HepG2 (cell line): ENCODE results near the gene CCS. TPM values are rescaled to one million over a fixed set of nuclear protein-coding genes. Genes with fewer than 3 reads are reported as not detected.

Source experiments
- ATAC-seq: fragments of 200-7000 bp; cut with Tn5 transposase; 3 replicates; pipeline ENCODE4 v1.9.1; 2020; ENCODE audit warnings: mild to moderate bottlenecking, moderate library complexity
- BruUV-seq: library from RNA; stranded (reverse); fragments of 400-500 nt; replicated peaks from 2 replicates; lab custom pipeline; 2021; lab: Mats Ljungman, UMichigan
- CTCF ChIA-PET: fragments of 300-600 bp; formaldehyde crosslinking; extraction: SDS; loops from one replicate; lab custom pipeline; 2021; ENCODE audit warnings: low total read pairs, inconsistent platforms, low intra/inter-chr PET ratio; lab: Yijun Ruan, JAX
- POLR2A ChIA-PET: fragments of 350-600 bp; sonication (Branson Sonifier 250); formaldehyde crosslinking; loops from one replicate; lab custom pipeline; 2020; ENCODE audit warnings: antibody characterized with exemption, inconsistent platforms; lab: Yijun Ruan, JAX
- DNase-seq: peaks from one replicate; pipeline ENCODE4 v3.0.0-alpha.2; 2015; ENCODE audit warnings: low spot score
- FAIRE-seq: peaks from 3 replicates; lab custom pipeline; 2011; peaks lifted over from hg19 to GRCh38; lab: Jason Lieb, UNC
- H2AFZ ChIP-seq: one replicate; pipeline ENCODE4 v1.6.1; 2011; ENCODE audit warnings: low read length, inconsistent platforms
- H3K27ac ChIP-seq: fragments of 300-600 bp; 3 replicates; pipeline ENCODE4 v1.8.0; 2011; ENCODE audit warnings: mixed run types, mild to moderate bottlenecking, mixed read lengths, low read length, inconsistent platforms; ENCODE audit not compliant: insufficient read depth; ENCODE audit errors: extremely low read length
- H3K27me3 ChIP-seq, 2 experiments: fragments of 200-600 bp in 1 of 2; 2 replicates in 1 of 2; 3 replicates in 1 of 2; pipeline versions ENCODE4 v1.6.0 to v1.8.0; 2011; ENCODE audit warnings: low read length in 2 of 2, mild to moderate bottlenecking in 2 of 2, moderate library complexity in 2 of 2, inconsistent platforms in 1 of 2; ENCODE audit not compliant: insufficient read depth in 2 of 2, control insufficient read depth in 1 of 2
- H3K36me3 ChIP-seq, 2 experiments: fragments of 200-600 bp in 1 of 2; replicated peaks in 1 of 2; 2 replicates in 1 of 2; 3 replicates in 1 of 2; pipeline versions ENCODE4 v1.5.1 to v1.8.0; 2011; ENCODE audit warnings: low read length in 2 of 2, inconsistent platforms in 1 of 2; ENCODE audit not compliant: insufficient read depth in 2 of 2, control insufficient read depth in 1 of 2
- H3K4me1 ChIP-seq: 2 replicates; pipeline ENCODE4 v1.5.1; 2012; ENCODE audit warnings: low read length, inconsistent platforms; ENCODE audit not compliant: insufficient read depth
- H3K4me2 ChIP-seq: 2 replicates; pipeline ENCODE4 v1.6.0; 2011; ENCODE audit warnings: low read depth, low read length, inconsistent platforms
- H3K4me3 ChIP-seq, 3 experiments: fragments of 200-600 bp in 1 of 3; sonication (generic), shearing (Covaris generic) in 1 of 3; replicated peaks in 1 of 3; 2 replicates each; pipeline ENCODE4 v1.5.1; 2011 to 2016; ENCODE audit warnings: low read length in 3 of 3, inconsistent platforms in 2 of 3, low read depth in 2 of 3, mild to moderate bottlenecking in 2 of 3, control low read depth in 1 of 3, mixed read lengths in 1 of 3; ENCODE audit not compliant: insufficient read depth in 1 of 3
- H3K79me2 ChIP-seq: one replicate; pipeline ENCODE4 v1.6.1; 2011; ENCODE audit warnings: low read length, inconsistent platforms; ENCODE audit not compliant: insufficient read depth
- H3K9ac ChIP-seq: 2 replicates; pipeline ENCODE4 v1.6.0; 2011; ENCODE audit warnings: mild to moderate bottlenecking, low read depth, low read length, inconsistent platforms; ENCODE audit not compliant: insufficient read depth
- H3K9me3 ChIP-seq: 2 replicates; pipeline ENCODE4 v1.5.1; 2012; ENCODE audit warnings: mild to moderate bottlenecking, low read length
- H4K20me1 ChIP-seq: 2 replicates; pipeline ENCODE4 v1.6.0; 2011; ENCODE audit warnings: inconsistent platforms, mild to moderate bottlenecking, low read length, moderate library complexity; ENCODE audit not compliant: insufficient read depth
- GPBP1L1 ChIP-seq: sonication (generic); formaldehyde crosslinking; IDR thresholded peaks from 2 replicates; pipeline ENCODE4 v1.5.0; 2020; ENCODE audit warnings: mild to moderate bottlenecking, missing genetic modification reagents
- MAFK ChIP-seq, 2 experiments: IDR thresholded peaks in 1 of 2; conservative IDR thresholded peaks in 1 of 2; 2 replicates each; pipeline ENCODE4 v1.6.1; 2011; ENCODE audit warnings: improper control_type of control experiment in 2 of 2, low read length in 2 of 2
- SP5 ChIP-seq: IDR thresholded peaks from 2 replicates; pipeline ENCODE4 v1.6.1; 2016; ENCODE audit warnings: low read depth, borderline replicate concordance
- ZMAT3 ChIP-seq: sonication (generic); formaldehyde crosslinking; conservative IDR thresholded peaks from 2 replicates; pipeline ENCODE4 v1.7.0; 2021; ENCODE audit warnings: missing genetic modification reagents
- ZMYM3 ChIP-seq: sonication (generic); formaldehyde crosslinking; IDR thresholded peaks from 2 replicates; pipeline ENCODE4 v1.5.1; 2020; ENCODE audit warnings: mild to moderate bottlenecking, missing genetic modification reagents
- WGBS: methylation state at CpG from one replicate; pipeline ENCODE4 v1.1.6; 2017; ENCODE audit warnings: low lambda C conversion rate; 5-methylcytosine and 5-hydroxymethylcytosine counted together
- in situ Hi-C: cut with HindIII; loops from 2 replicates; pipeline ENCODE4 v1.10.0; 2017; ENCODE audit warnings: low pct_unique_long_range_greater_than_20kb; ENCODE audit not compliant: extremely low pct_ligation_motif_present
- intact Hi-C: fragments of 100-400 bp; cut with micrococcal nuclease; formaldehyde crosslinking; loops from one replicate; pipeline ENCODE4 v1.10.0; 2022; ENCODE audit not compliant: unreplicated experiment
- polyA plus RNA-seq, 8 experiments: library from polyadenylated mRNA; depleted of rRNA in 3 of 8; stranded (reverse) in 7 of 8; unstranded in 1 of 8; fragments of >200 nt; fragmentation: Illumina TruSeq in 4 of 8; extraction: Trizol in 4 of 8; gene quantifications; 2 replicates each; pipeline versions ENCODE4 v1.2.1 to v1.2.3, GENCODE V29; 2011 to 2016; ENCODE audit warnings: low read depth in 4 of 8, missing spikeins in 1 of 8, mixed read lengths in 1 of 8; ENCODE audit not compliant: insufficient read depth in 1 of 8
- total RNA-seq, 5 experiments: library from RNA; depleted of rRNA; stranded (reverse); fragments of >200 nt; fragmentation: Illumina TruSeq; extraction: Trizol; gene quantifications; 2 replicates each; pipeline ENCODE4 v1.2.3, GENCODE V29; 2016; ENCODE audit warnings: low read depth in 1 of 5

CCS gene
- total and polyA plus RNA-seq, 2 of the 13 experiments (the other 11 are each of a cell fraction or from before 2014, with no cell fraction given), result 25.4 to 44.6 TPM

- Histone ChIP-seq H3K9ac (no peak overlapping the region), H4K20me1 (no peaks in the 10 kb centered on the region), H3K4me2 (no peak overlapping the region), H3K79me2 (no peaks in the 10 kb centered on the region), H3K27ac (no peak overlapping the region), H3K36me3 (no peaks in the 10 kb centered on the region), H3K4me1 (peaks cover 47% of the 10 kb centered on the region), H3K27me3 (peaks cover 2 to 11% of the 10 kb centered on the region in 2 experiments; a peak in 4 of 5 replicates), H2AFZ (no peak overlapping the region), H3K9me3 (no peaks in the 10 kb centered on the region), H3K4me3 (no peak overlapping the region)
- FAIRE-seq (no peak), DNase-seq (no peak), ATAC-seq (no peak)
- WGBS, result 24% methylated on average over 16 of the region's 16 CpGs
- POLR2A ChIA-PET, result interaction anchor here (1.2 kb wide), 1 partner anchor 129 kb away, joined by 3 read pairs; no protein-coding TSS in a partner anchor
- no TSS peak for BruUV-seq
- CTCF ChIA-PET, result no interaction called here
- intact Hi-C loops, result no loop called here
- no peak for TF ChIP-seq ZMAT3 (CRISPR knock-in tag)
- TF ChIP-seq MAFK (conservative IDR thresholded peaks at IDR 0.05 in 1 of 2, IDR thresholded peaks at IDR 0.05 in 1 of 2; ENCODE audit: low read length in 2 of 2), result no peak
- no peak for TF ChIP-seq SP5
- in situ Hi-C loops, result no loop called here
These were observed 44.0 kb upstream of the CCS start for GRCh38 chr11:66548774-66549630.

- no TSS peak for BruUV-seq
- FAIRE-seq, result no peak
- CTCF ChIA-PET, result no interaction called here
These were observed 43.3 kb upstream of the CCS start for GRCh38 chr11:66549696-66550095.

More at GRCh38 chr11:66549696-66550095, 43.3 kb upstream of the CCS start:
- Histone ChIP-seq H3K27me3 (peaks cover 2 to 11% of the 10 kb centered on the region in 2 experiments; a peak in 4 of 5 replicates), H4K20me1 (no peaks in the 10 kb centered on the region), H3K9ac (no peak overlapping the region), H3K4me1 (peaks cover 46% of the 10 kb centered on the region), H3K36me3 (no peaks in the 10 kb centered on the region), H3K4me2 (no peak overlapping the region), H3K9me3 (no peaks in the 10 kb centered on the region), H3K4me3 (no peak overlapping the region), H3K79me2 (no peaks in the 10 kb centered on the region), H3K27ac (no peak overlapping the region), H2AFZ (no peak overlapping the region)
- ATAC-seq (no peak), DNase-seq (no peak)
- 55% methylated on average over 3 of the region's 3 CpGs for WGBS
- POLR2A ChIA-PET, result no interaction called here
- intact Hi-C loops (no loop called here), in situ Hi-C loops (loop anchor here (25.0 kb wide), 1 partner anchor 288 kb away; the partner anchor contains the start of gene RCE1)
- TF ChIP-seq ZMYM3 (CRISPR knock-in tag), result peak; percentile 58; the same call in 1 of the 2 replicates
- no peak for TF ChIP-seq GPBP1L1
